SH-SY5Y (cell line): ENCODE measurements around the gene CYGB.

Source experiments
- GATA2 ChIP-seq: IDR thresholded peaks from 2 replicates; pipeline ENCODE4 v1.6.1; 2011; ENCODE audit warnings: mild to moderate bottlenecking, low read depth, low read length
- GATA3 ChIP-seq: IDR thresholded peaks from 2 replicates; pipeline ENCODE4 v1.6.1; 2011; ENCODE audit warnings: low read depth, mild to moderate bottlenecking, low read length, moderate library complexity

GRCh38 chr17:76513306-76513692 is 24.2 kb downstream of the CYGB start:
- TF ChIP-seq GATA2, result no peak
- no peak for TF ChIP-seq GATA3
